Astrocyte (in vitro differentiated cells and primary cell): ENCODE data around the gene MIPOL1.

ENCODE experiments used
- EZH2 ChIP-seq: IDR thresholded peaks from 2 replicates; pipeline ENCODE4 v1.6.1; 2012; ENCODE audit warnings: mild to moderate bottlenecking, low read length, inconsistent platforms; ENCODE audit not compliant: insufficient read depth
- TF ChIP-seq, protein P1 (sequence below): IDR thresholded peaks from 2 replicates; pipeline ENCODE4 v1.5.1; 2011; ENCODE audit warnings: low read depth, mild to moderate bottlenecking, inconsistent platforms, low read length, moderate library complexity; ENCODE audit not compliant: insufficient read depth

DNA sequence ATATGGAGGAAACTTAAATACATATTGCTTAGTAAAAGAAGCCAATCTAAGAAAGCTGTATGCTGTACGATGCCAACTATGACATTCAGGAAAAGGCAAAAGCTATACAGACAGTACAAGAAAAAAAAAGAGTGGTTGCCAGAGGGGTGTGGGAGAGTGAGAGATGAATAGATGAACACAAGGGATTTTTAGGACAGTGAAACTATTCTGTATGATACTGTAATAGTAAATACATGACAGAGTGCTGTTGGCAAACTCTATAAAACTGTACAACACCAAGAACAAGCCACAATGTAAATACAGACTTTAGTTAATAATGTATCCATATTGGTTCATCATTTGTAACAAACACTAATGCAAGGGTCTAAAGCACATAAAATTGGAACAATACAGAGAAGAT lies 10.9 kb upstream of the MIPOL1 start:
- TF ChIP-seq, protein P1, sequence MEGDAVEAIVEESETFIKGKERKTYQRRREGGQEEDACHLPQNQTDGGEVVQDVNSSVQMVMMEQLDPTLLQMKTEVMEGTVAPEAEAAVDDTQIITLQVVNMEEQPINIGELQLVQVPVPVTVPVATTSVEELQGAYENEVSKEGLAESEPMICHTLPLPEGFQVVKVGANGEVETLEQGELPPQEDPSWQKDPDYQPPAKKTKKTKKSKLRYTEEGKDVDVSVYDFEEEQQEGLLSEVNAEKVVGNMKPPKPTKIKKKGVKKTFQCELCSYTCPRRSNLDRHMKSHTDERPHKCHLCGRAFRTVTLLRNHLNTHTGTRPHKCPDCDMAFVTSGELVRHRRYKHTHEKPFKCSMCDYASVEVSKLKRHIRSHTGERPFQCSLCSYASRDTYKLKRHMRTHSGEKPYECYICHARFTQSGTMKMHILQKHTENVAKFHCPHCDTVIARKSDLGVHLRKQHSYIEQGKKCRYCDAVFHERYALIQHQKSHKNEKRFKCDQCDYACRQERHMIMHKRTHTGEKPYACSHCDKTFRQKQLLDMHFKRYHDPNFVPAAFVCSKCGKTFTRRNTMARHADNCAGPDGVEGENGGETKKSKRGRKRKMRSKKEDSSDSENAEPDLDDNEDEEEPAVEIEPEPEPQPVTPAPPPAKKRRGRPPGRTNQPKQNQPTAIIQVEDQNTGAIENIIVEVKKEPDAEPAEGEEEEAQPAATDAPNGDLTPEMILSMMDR, result no peak
- no peak for TF ChIP-seq EZH2
